IPS DF 19.7 (cell line): ENCODE measurements around the gene AFAP1L1.
"Not testable (repeated sequence)": the region's sequence is repeated elsewhere in the genome, so short reads cannot be mapped to it uniquely, and the experiment has no call there.

ENCODE experiments used
- DNase-seq: peaks from one replicate; pipeline ENCODE4 v3.0.0-alpha.2; 2013; ENCODE audit warnings: low read depth, low spot score

AFAP1L1 gene

DNA sequence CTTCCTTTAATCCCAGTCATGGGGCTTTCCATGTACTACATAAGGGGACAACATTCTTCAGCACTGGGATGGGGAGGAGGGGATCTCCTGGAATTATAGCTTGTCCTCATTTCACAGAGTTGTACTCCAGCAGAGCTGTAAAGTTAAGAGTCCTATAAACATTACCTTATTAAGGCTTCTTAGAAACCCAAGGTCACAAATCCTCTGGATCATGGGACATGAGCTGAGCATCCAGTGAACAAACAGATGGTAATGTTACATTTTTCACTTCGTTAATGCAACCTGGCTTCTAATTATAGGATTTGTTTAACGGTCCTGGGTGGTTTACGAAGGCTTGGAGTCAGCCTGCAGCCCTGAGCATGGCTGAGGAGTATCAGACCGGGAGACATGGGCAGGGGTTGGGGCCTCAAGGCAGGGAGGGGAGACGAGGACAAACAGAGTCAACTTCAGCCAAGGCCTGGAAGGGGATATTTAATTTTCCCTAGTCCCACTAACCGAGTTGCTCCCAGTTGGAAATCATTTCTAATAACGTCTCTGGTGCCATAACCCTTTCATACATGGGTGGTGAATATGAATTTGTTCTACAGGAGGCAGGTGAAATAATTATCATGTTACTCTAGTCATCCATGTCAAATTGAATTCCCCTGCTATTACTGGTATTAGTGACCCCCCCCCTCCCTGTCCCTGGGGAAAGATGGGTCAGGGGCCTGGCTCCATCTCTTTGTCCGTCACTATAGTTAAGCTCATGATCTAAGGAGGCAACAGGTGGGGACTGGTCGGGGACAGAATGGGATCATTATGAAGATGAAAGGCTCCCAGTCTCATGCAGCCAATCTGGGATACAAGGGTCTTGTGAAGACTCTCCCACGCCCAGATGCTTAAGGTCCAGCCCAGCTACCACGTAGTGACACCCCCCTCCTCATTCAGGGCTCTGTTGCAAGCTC, 118.2 kb downstream of the AFAP1L1 start:
- no peak for DNase-seq

DNA sequence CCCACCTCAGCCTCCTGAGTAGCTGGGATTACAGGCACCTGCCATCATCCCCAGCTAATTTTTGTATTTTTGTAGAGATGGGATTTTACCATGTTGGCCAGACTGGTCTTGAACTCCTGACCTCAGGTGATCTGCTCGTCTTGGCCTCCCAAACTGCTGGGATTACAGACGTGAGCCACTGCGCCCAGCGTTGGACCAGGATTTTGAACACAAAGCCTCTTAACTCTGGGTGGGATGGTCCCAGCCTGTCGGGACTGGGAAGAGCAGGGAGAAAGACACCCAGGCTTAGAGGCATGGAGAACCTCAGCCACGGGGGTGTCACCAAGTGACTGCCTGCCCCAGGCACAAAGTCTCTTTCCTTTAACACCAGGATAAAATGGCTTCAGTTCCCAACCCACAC, 119.4 kb downstream of the AFAP1L1 start:
- DNase-seq: not testable (repeated sequence)
